Measurements from ENCODE around the gene ATP2A1. TPM values are rescaled to one million over a fixed set of nuclear protein-coding genes. Genes with fewer than 3 reads are reported as not detected.

ATP2A1 gene
- total and polyA plus RNA-seq, 9 donors, result 0.15 to 2.5 (median 0.53) TPM

GRCh38 chr16:28950648-28951409 is 72.5 kb downstream of the ATP2A1 start, which contains the start of gene NFATC2IP:
NFATC2IP (plus strand) TSS chr16:28950937; CDS start chr16:28951012, 75 bp downstream.
- DNase-seq, result peak; percentile 99 to 100 (median 100)
- no peaks in the 10 kb centered on the region for H3K27me3 ChIP-seq
- peaks cover 5% of the 10 kb centered on the region for H3K4me1 ChIP-seq (ENCODE audit: insufficient read depth)
- intact Hi-C loops (cut with DNase I), result no loop called here
- H3K4me3 ChIP-seq, result peak within 1 kb of the TSS; percentile 92
- H3K36me3 ChIP-seq, result no peaks in the 10 kb centered on the region
- H3K9me3 ChIP-seq, result no peaks in the 10 kb centered on the region
- WGBS, 3 donors, result 1% methylated on average over 54 to 79 of the region's 79 CpGs
- H3K27ac ChIP-seq, result peak within 1 kb of the TSS in 1 of 2 donors; percentile 58
- TF ChIP-seq POLR2A (IDR thresholded peaks at IDR 0.05) (no peak), EP300 (IDR thresholded peaks at IDR 0.05) (no peak)
- TF ChIP-seq, protein P1, sequence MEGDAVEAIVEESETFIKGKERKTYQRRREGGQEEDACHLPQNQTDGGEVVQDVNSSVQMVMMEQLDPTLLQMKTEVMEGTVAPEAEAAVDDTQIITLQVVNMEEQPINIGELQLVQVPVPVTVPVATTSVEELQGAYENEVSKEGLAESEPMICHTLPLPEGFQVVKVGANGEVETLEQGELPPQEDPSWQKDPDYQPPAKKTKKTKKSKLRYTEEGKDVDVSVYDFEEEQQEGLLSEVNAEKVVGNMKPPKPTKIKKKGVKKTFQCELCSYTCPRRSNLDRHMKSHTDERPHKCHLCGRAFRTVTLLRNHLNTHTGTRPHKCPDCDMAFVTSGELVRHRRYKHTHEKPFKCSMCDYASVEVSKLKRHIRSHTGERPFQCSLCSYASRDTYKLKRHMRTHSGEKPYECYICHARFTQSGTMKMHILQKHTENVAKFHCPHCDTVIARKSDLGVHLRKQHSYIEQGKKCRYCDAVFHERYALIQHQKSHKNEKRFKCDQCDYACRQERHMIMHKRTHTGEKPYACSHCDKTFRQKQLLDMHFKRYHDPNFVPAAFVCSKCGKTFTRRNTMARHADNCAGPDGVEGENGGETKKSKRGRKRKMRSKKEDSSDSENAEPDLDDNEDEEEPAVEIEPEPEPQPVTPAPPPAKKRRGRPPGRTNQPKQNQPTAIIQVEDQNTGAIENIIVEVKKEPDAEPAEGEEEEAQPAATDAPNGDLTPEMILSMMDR (IDR thresholded peaks at IDR 0.05), result no peak

DNA sequence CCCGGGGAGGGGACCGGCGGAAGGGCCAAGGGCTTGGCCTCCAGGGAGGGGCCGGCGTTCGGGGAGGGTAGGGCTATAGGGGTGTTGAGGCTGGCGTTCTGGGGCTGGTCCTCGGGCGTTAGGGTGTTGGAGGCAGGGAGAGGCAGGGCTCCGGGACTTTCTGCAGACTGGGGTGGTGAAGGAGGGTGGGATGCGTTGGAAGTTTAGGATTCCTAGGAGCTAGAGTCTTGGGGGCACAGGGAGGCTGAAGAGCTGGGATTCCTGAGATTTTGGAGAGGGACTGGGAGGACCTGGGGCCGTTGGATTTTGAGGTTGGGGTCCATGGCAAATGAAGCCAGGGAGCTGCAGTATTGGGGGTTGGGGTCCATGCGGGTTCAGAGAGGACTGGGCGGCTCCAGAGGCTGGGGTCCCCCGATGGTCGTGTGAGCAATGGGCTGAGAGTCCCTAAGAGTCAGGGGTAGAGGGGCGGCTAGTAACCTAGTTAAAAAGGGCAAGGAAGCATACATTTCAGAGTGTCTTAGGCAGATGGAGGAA is 73.2 kb downstream of the ATP2A1 start:
- H3K4me3 ChIP-seq, result peak overlapping the region; percentile 92
- TF ChIP-seq, protein P1 (IDR thresholded peaks at IDR 0.05), result no peak
- no peak for TF ChIP-seq POLR2A (IDR thresholded peaks at IDR 0.05)
- TF ChIP-seq EP300 (IDR thresholded peaks at IDR 0.05), result no peak
- 1 to 3% (median 1%) methylated on average over 17 of the region's 17 CpGs for WGBS, 3 donors
- DNase-seq, result peak in 1 of 5 donors; percentile 62
- H3K9me3 ChIP-seq, result no peaks in the 10 kb centered on the region
- peak overlapping the region in 1 of 2 donors; percentile 58 for H3K27ac ChIP-seq
- peaks cover 4% of the 10 kb centered on the region for H3K4me1 ChIP-seq (ENCODE audit: insufficient read depth)
- no peaks in the 10 kb centered on the region for H3K36me3 ChIP-seq
- H3K27me3 ChIP-seq, result no peaks in the 10 kb centered on the region
- intact Hi-C loops (cut with DNase I), result no loop called here

Small RNA genes within 50 kb of the gene (microRNA-seq; reads per million reads assigned to microRNA genes)
- 0 reads per million in 3 donors for gene MIR4721

Small RNA genes within 50 kb of the gene (small RNA-seq; reads per million reads assigned to genes)
- not detected for gene RF00416

Other genes with a start within 250 kb of the ATP2A1 start
- gene NPIPB8, start 240.4 kb upstream of the ATP2A1 start, total RNA-seq, result 1 to 10 TPM in 2 of 7 donors, under 1 TPM in 3, not detected in 2; 0.28 to 2.7 (median 0.93) TPM
- gene NPIPB8, start 240.4 kb upstream of the ATP2A1 start, polyA plus RNA-seq, result not detected
- 100 to 1,000 TPM; 163 to 760 (median 544) TPM for gene EIF3C, start 167.0 kb upstream of the ATP2A1 start, total RNA-seq
- 1,000 to 10,000 TPM in 1 of 2 donors, 100 to 1,000 TPM in 1; 357 to 1,101 TPM for gene EIF3C, start 167.0 kb upstream of the ATP2A1 start, polyA plus RNA-seq
- 1 to 10 TPM in 6 of 7 donors, under 1 TPM in 1; 0.75 to 3.4 (median 2.8) TPM for gene NPIPB9, start 126.7 kb upstream of the ATP2A1 start, total RNA-seq
- gene NPIPB9, start 126.7 kb upstream of the ATP2A1 start, polyA plus RNA-seq, result 1 to 10 TPM in 1 of 2 donors, under 1 TPM in 1; 0.63 to 1.9 TPM
- 100 to 1,000 TPM in 2 of 7 donors, 10 to 100 TPM in 5; 36.2 to 143 (median 84.8) TPM for gene ATXN2L, start 55.5 kb upstream of the ATP2A1 start, total RNA-seq
- 10 to 100 TPM; 45.5 to 84.6 TPM for gene ATXN2L, start 55.5 kb upstream of the ATP2A1 start, polyA plus RNA-seq
- gene TUFM, start 32.1 kb upstream of the ATP2A1 start, total RNA-seq, result 100 to 1,000 TPM in 4 of 7 donors, 10 to 100 TPM in 3; 75.7 to 123 (median 105) TPM
- gene TUFM, start 32.1 kb upstream of the ATP2A1 start, polyA plus RNA-seq, result 100 to 1,000 TPM; 106 to 117 TPM
- 10 to 100 TPM; 30.8 to 76.9 (median 60.0) TPM for gene SH2B1, start 14.6 kb upstream of the ATP2A1 start, total RNA-seq
- 10 to 100 TPM in 1 of 2 donors, 1 to 10 TPM in 1; 7.6 to 67.5 TPM for gene SH2B1, start 14.6 kb upstream of the ATP2A1 start, polyA plus RNA-seq
- 10 to 100 TPM in 5 of 7 donors, 1 to 10 TPM in 2; 5.1 to 13.9 (median 11.3) TPM for gene RABEP2, start 46.8 kb downstream of the ATP2A1 start, total RNA-seq
- 10 to 100 TPM in 1 of 2 donors, under 1 TPM in 1; 0.32 to 14.8 TPM for gene RABEP2, start 46.8 kb downstream of the ATP2A1 start, polyA plus RNA-seq
- gene CD19, start 53.5 kb downstream of the ATP2A1 start, total RNA-seq, result 1 to 10 TPM in 3 of 7 donors, under 1 TPM in 3, not detected in 1; 0.71 to 1.5 (median 1.1) TPM
- gene CD19, start 53.5 kb downstream of the ATP2A1 start, polyA plus RNA-seq, result 1 to 10 TPM in 1 of 2 donors, under 1 TPM in 1; 0.40 to 2.5 TPM
- 10 to 100 TPM; 18.8 to 29.2 (median 23.3) TPM for gene NFATC2IP, start 72.4 kb downstream of the ATP2A1 start, total RNA-seq
- gene NFATC2IP, start 72.4 kb downstream of the ATP2A1 start, polyA plus RNA-seq, result 10 to 100 TPM; 17.9 to 31.5 TPM
- 10 to 100 TPM; 10.1 to 25.5 (median 17.4) TPM for gene SPNS1, start 96.3 kb downstream of the ATP2A1 start, total RNA-seq
- 10 to 100 TPM in 1 of 2 donors, 1 to 10 TPM in 1; 4.5 to 23.7 TPM for gene SPNS1, start 96.3 kb downstream of the ATP2A1 start, polyA plus RNA-seq
- gene LAT, start 106.6 kb downstream of the ATP2A1 start, total RNA-seq, result 1 to 10 TPM; 2.6 to 6.0 (median 4.6) TPM
- 1 to 10 TPM; 1.0 to 4.8 TPM for gene LAT, start 106.6 kb downstream of the ATP2A1 start, polyA plus RNA-seq